ENCODE results near the gene NSD1.

Gene NSD1

DNA sequence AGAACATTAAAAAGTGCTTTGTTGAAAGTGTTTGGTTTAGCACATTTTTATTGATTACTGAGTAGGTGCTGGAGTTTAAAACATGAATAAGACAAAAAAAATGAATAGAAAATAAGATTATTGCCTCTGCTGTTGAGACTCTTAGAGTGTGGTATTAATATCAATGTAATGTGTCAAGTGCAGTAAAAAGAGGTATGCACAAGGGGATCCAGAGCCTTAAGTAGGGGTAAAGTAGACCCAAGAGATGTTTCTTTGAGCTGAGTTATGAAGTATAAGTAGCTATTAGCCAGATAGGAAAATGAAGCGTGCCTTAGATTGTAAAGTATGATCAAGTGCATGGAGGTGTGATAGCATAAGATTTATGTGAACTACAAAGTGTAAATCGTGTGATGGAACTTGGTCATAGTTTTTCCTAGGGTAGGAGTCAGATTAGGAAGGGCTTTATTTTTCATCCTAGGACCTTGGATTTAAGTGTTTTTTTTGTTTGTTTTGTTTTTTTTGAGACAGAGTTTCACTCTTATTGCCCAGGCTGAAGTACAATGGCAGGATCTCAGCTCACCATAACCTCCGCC is 45.2 kb downstream of the NSD1 start:
- Histone ChIP-seq H3K9me3 (no peaks in the 10 kb centered on the region), H3K27me3 (no peaks in the 10 kb centered on the region), H3K4me1 (no peaks in the 10 kb centered on the region), H3K4me3 (ENCODE audit: low read depth, low read length) (no peak overlapping the region), H3K36me3 (no peaks in the 10 kb centered on the region; the same call in none of the 2 replicates)
- TF ChIP-seq, protein P1, sequence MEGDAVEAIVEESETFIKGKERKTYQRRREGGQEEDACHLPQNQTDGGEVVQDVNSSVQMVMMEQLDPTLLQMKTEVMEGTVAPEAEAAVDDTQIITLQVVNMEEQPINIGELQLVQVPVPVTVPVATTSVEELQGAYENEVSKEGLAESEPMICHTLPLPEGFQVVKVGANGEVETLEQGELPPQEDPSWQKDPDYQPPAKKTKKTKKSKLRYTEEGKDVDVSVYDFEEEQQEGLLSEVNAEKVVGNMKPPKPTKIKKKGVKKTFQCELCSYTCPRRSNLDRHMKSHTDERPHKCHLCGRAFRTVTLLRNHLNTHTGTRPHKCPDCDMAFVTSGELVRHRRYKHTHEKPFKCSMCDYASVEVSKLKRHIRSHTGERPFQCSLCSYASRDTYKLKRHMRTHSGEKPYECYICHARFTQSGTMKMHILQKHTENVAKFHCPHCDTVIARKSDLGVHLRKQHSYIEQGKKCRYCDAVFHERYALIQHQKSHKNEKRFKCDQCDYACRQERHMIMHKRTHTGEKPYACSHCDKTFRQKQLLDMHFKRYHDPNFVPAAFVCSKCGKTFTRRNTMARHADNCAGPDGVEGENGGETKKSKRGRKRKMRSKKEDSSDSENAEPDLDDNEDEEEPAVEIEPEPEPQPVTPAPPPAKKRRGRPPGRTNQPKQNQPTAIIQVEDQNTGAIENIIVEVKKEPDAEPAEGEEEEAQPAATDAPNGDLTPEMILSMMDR (IDR thresholded peaks at IDR 0.05; ENCODE audit: low read depth, low read length) = no peak
- DNase-seq = no peak

DNA sequence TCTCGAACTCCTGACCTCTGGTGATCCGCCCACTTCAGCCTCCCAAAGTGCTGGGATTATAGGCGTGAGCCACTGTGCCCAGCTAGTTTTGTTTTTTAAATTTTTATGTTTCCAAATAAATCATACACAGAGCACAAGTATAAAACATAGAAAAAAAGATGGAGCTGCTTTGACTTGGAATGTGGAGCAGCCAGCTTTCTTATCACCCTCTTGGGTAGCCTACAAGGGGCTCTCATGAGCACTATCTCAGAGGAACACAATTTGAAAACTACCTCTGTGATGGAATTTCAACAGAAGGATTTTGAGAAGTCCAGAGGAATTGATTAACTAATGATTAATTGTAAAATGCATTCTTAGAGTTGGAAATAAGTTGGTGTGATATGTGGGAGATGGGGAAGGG is 45.9 kb downstream of the NSD1 start:
- Histone ChIP-seq H3K27me3 (no peaks in the 10 kb centered on the region), H3K4me1 (no peaks in the 10 kb centered on the region), H3K9me3 (no peaks in the 10 kb centered on the region), H3K4me3 (ENCODE audit: low read depth, low read length) (no peak overlapping the region), H3K36me3 (no peaks in the 10 kb centered on the region; the same call in none of the 2 replicates)
- no peak for DNase-seq
- TF ChIP-seq, protein P1 (IDR thresholded peaks at IDR 0.05; ENCODE audit: low read depth, low read length) = no peak

DNA sequence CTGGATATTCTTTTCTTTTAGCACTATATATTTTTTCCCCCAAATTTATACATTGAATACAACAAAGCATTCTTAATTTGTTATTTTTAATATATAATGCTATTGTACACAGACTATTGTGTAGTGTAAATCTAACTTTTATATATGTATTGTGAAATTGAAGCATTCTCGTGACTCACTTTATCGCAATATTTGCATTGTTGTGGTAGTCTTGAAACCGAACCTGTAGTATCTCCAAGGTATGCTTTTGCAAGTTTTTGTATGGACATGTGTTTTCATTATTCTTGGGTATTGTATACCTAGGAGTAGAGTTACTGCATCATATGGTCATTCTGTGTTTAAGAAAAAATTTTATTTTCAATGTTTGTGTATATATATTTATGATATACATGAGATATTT is 49.6 kb downstream of the NSD1 start:
- no peaks in the 10 kb centered on the region for H3K27me3 ChIP-seq
- no peak for DNase-seq

DNA sequence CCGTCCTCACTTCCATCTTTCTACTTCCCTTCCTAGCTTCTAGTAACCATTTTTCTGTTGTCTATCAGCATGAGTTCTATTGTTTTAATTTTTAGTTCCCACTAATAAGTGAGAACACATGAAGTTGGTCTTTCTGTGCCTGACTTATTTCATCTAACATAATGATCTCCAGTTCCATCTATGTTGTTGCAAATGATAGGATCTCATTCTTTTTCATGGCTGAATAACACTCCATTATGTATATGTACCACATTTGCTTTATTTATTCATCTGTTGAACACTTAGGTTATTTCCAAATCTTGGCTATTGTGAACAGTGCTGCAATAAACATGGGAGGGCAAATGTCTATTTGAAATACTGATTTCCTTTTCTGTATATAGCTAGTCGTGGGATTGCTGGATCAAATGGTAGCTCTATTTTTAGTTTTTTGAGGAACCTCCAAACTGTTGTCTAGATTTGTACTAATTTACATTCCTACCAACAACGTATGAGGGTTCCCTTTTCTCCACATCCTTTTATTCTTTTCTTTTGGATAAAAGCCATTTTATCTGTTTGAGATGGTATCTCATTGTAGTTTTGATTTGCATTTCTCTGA is 50.3 kb downstream of the NSD1 start:
- no peaks in the 10 kb centered on the region for H3K9me3 ChIP-seq
- TF ChIP-seq, protein P1 (IDR thresholded peaks at IDR 0.05; ENCODE audit: low read depth, low read length) = no peak
- no peak overlapping the region for H3K4me3 ChIP-seq (ENCODE audit: low read depth, low read length)
- H3K36me3 ChIP-seq = peaks cover 9% of the 10 kb centered on the region
- 0 out of 2 replicates have a peak, but pooled peaks cover 3% of the 10 kb centered on the region for H3K4me1 ChIP-seq
- DNase-seq = no peak
- no peaks in the 10 kb centered on the region for H3K27me3 ChIP-seq

More for the DNA sequence above, 49.6 kb downstream of the NSD1 start:
- H3K4me1 ChIP-seq = 0 out of 2 replicates have a peak, but pooled peaks cover 3% of the 10 kb centered on the region
- TF ChIP-seq, protein P1 (IDR thresholded peaks at IDR 0.05; ENCODE audit: low read depth, low read length) = no peak
- H3K4me3 ChIP-seq (ENCODE audit: low read depth, low read length) = no peak overlapping the region
- H3K9me3 ChIP-seq = no peaks in the 10 kb centered on the region
- H3K36me3 ChIP-seq = peaks cover 9% of the 10 kb centered on the region

DNA sequence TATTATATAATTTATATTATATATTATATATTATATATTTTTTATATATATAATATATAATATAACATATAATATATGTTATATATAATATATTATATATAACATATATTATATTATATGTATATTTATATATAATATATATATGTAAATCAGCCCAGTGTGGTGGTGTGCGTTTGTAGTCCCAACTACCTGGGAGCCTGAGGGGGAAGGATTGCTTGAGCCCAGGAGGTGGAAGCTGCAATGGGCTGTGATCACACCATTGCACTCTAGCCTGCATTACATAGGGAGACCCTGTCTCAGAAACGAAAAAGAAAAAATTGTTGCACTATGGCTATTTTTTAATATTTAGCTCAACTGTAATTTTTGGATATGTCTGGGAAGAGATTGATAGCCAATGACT is 52.4 kb downstream of the NSD1 start:
- no peak for DNase-seq

More for the DNA sequence above, 52.4 kb downstream of the NSD1 start:
- Histone ChIP-seq H3K4me1 (0 out of 2 replicates have a peak, but pooled peaks cover 3% of the 10 kb centered on the region), H3K27me3 (no peaks in the 10 kb centered on the region), H3K36me3 (peaks cover 9% of the 10 kb centered on the region; the same call in 1 of the 2 replicates), H3K9me3 (no peaks in the 10 kb centered on the region), H3K4me3 (ENCODE audit: low read depth, low read length) (no peak overlapping the region)
- TF ChIP-seq, protein P1 (IDR thresholded peaks at IDR 0.05; ENCODE audit: low read depth, low read length) = no peak

All from BE2C (cell line).